Measurements from ENCODE around the gene VSX1.

DNA sequence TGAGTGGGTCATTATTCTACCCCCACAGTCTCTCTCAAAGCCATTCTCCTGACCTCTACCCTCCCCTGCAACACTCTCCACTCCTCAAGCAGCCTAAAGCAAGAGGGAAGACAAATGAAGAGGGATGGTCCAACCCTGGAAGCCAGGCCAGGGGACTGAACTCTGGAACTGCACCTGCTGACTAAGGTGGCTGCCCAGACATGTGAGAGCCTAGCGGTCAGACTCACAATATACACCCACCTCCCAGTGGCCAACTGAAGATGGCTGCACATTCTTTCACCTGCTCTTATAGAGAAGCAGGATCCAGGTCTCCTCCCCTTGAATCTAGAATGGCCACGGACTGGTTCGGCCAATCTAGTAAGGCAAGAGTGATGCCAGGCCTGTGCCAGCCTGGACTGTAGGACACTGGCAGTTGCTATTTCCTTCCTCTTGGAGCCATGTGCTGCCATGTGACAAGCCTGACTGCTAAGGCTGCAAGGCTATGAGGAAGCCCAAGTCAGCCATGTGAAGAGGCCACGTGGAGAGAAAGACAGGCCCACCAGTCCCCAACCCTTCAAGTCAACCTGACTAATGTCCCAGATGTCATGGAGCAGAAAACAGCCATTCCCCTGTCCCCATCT, 55.8 kb downstream of the VSX1 start:
- TF ChIP-seq EZH2 (IDR thresholded peaks at IDR 0.05) (no peak), POLR2AphosphoS5 (IDR thresholded peaks at IDR 0.05; ENCODE audit: borderline replicate concordance, low read depth, low read length) (no peak), FOXP2 (optimal IDR thresholded peaks at IDR 0.05; ENCODE audit: control extremely low read depth, extremely low read length, insufficient read depth) (no peak)

Data from SK-N-MC (cell line).